ENCODE measurements around the gene NQO2. TPM values are rescaled to one million over a fixed set of nuclear protein-coding genes. Genes with fewer than 3 reads are reported as not detected.
"Not testable (repeated sequence)": the region's sequence is repeated elsewhere in the genome, so short reads cannot be mapped to it uniquely, and the experiment has no call there.

NQO2 gene
- total RNA-seq, 2 donors from 2014 or later: 32.7 to 47.3 TPM

DNA sequence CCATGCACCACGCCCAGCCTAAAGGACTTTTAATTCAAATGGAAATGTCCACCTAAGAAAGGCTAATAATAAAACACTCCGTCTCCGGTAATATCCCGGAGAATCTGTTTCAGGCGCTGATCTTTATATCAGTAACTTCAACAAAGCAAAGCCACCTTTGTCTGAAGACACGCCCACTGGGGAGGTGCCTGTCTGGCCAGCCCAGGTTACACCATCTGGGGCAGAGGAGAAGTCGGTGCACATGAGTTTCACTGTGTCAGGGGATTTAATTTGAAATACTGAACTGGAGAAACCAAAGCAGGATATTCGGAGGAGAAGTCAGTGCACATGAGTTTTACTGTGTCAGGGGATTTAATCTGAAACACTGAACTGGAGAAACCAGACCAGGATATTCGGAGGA, 37.7 kb upstream of the NQO2 start:
- ATAC-seq (replicated peaks in 1 of 2): no peak
- H3K4me1 Mint-ChIP-seq (ENCODE audit: low read depth): peaks cover 17% of the 10 kb centered on the region
- H3K27ac Mint-ChIP-seq: no peak overlapping the region

DNA sequence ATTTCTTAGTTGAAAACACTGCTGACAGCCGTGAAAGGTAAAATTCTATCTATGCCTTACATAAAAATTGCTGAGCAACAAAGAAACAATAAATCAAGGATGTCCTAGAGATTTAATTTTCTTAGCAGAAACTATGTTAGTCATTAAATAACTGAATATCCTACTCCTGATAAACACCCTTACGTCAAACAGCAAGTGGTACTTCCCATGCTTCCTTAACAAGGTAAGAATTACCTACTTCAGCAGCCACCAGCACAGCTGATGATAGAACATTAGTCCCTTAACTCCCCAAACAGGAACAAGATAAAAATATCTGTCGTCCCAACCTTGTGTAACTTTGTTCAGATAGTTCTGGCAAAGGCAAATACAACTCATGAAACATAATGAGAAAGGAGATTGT, 37.1 kb upstream of the NQO2 start:
- no peak overlapping the region for H3K27ac Mint-ChIP-seq
- H3K36me3 Mint-ChIP-seq (ENCODE audit: insufficient read depth in 2 of 2): no peaks in the 10 kb centered on the region
- H3K4me1 Mint-ChIP-seq (ENCODE audit: low read depth): peaks cover 21% of the 10 kb centered on the region
- no peaks in the 10 kb centered on the region for H3K27me3 Mint-ChIP-seq (ENCODE audit: low read depth)
- DNase-seq (no peak), ATAC-seq (replicated peaks in 1 of 2) (no peak)
- no peaks in the 10 kb centered on the region for H3K9me3 Mint-ChIP-seq
- no peak overlapping the region for H3K4me3 Mint-ChIP-seq

More for the DNA sequence above, 37.7 kb upstream of the NQO2 start:
- no peak for DNase-seq
- Mint-ChIP-seq H3K27me3 (ENCODE audit: low read depth) (no peaks in the 10 kb centered on the region), H3K36me3 (ENCODE audit: insufficient read depth in 2 of 2) (no peaks in the 10 kb centered on the region), H3K9me3 (no peaks in the 10 kb centered on the region), H3K4me3 (no peak overlapping the region)

DNA sequence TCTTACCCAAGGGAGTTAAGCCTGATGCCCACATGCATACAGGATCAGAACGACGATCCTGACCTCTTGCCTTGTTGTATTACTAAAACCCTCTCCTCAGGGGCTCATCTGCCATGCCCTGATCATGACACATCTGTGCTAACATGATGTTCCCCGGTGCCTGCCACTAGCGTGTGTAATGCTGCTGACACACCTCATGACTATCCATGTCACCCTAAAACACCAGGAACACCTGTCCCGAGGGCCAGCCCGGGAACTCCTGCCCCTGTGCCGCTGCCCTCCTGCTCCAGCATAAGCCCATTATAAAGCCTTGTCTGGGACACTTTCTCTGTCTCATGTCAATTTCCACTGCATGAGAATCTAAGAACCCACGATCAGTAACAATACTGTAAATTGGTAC, 35.9 kb upstream of the NQO2 start:
- H3K4me1 Mint-ChIP-seq (ENCODE audit: low read depth): peaks cover 17% of the 10 kb centered on the region
- H3K4me3 Mint-ChIP-seq: no peak overlapping the region
- H3K27me3 Mint-ChIP-seq (ENCODE audit: low read depth): no peaks in the 10 kb centered on the region
- H3K9me3 Mint-ChIP-seq: no peaks in the 10 kb centered on the region
- H3K27ac Mint-ChIP-seq: no peak overlapping the region
- no peak for ATAC-seq (replicated peaks in 1 of 2)
- no peak for DNase-seq
- peaks cover 0 to 2% of the 10 kb centered on the region in 2 donors for H3K36me3 Mint-ChIP-seq (ENCODE audit: insufficient read depth in 2 of 2)

DNA sequence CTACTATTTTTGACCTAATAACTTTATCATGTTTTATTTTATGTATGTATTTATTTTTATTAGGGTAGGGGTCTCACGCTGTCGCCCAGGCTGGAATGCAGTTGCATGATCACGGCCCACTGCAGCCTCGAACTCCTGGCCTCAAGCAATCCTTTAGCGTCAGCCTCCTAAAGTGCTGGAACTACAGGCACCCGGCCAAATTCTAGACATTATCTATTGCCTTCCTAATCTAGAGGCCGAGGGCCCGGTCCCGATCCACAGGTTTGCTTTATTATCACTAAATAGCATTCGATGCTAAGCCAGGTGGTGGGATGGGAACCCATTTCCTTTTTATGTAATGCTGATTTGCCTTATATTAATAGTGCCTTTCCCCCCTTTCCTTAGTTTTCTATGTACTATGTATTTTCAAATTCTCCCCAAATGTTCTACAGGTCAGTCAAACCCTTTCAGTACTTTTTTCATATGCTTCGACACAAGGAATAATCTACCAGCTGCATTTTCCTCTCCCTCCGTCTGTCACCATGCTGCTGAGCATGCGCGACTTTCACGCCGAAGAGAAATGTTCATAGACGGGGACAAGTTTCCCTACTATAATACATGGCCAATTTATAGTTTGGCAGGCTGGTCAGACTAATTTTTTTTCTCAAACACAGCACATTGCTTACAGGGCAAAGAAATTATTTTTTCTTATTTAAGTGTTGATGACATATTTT, 34.7 kb upstream of the NQO2 start:
- Mint-ChIP-seq H3K27ac (no peak overlapping the region), H3K27me3 (ENCODE audit: low read depth) (no peaks in the 10 kb centered on the region), H3K4me1 (ENCODE audit: low read depth) (peaks cover 22% of the 10 kb centered on the region), H3K4me3 (no peak overlapping the region), H3K9me3 (no peaks in the 10 kb centered on the region), H3K36me3 (ENCODE audit: insufficient read depth in 2 of 2) (peaks cover 0 to 2% of the 10 kb centered on the region in 2 donors)
- DNase-seq (no peak), ATAC-seq (replicated peaks in 1 of 2) (no peak)

DNA sequence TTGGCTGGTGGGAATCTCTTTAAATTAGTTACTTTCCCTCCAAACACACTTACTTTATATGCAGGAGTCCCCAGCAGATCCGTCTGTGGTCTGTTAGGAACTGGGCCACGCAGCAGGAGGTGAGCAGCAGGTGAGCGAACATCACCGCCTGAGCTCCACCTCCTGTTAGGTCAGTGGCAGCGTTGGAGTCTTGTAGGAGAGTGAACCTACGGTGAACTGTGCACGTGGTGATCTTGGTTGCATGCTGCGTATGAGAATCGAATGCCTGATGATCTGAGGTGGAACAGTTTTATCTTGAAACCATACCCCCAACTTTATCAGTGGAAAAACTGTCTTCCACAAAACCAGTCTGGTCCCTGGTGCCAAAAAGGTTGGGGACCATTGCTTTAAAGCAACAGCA, 33.3 kb upstream of the NQO2 start:
- ATAC-seq (replicated peaks in 1 of 2): no peak
- Mint-ChIP-seq H3K36me3 (ENCODE audit: insufficient read depth in 2 of 2) (peaks cover 2 to 4% of the 10 kb centered on the region in 2 donors), H3K9me3 (no peaks in the 10 kb centered on the region), H3K4me1 (ENCODE audit: low read depth) (peaks cover 28% of the 10 kb centered on the region), H3K27me3 (ENCODE audit: low read depth) (no peaks in the 10 kb centered on the region), H3K4me3 (no peak overlapping the region), H3K27ac (no peak overlapping the region)
- no peak for DNase-seq

DNA sequence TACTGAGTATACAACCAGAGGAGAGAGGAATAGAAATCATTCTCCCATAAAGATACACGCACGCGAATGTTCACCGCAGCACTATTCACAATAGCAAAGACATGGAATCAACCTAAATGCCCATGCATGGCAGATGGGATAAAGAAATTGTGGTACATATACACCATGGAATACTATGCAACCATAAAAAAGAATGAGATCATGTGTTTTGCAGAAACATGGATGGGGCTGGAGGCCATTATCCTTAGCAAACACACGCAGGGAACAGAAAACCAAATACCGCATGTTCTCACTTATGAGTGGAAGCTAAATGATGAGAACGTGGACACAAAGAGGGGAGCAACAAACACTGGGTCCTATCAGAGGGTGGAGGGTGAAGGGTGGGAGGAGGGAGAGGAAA, 31.8 kb upstream of the NQO2 start:
- H3K27ac Mint-ChIP-seq: no peak overlapping the region
- H3K4me1 Mint-ChIP-seq (ENCODE audit: low read depth): peaks cover 36% of the 10 kb centered on the region
- H3K36me3 Mint-ChIP-seq (ENCODE audit: insufficient read depth in 2 of 2): peaks cover 5 to 6% of the 10 kb centered on the region in 2 donors
- no peak for ATAC-seq (replicated peaks in 1 of 2)
- no peak overlapping the region for H3K4me3 Mint-ChIP-seq
- DNase-seq: no peak
- no peaks in the 10 kb centered on the region for H3K9me3 Mint-ChIP-seq
- H3K27me3 Mint-ChIP-seq (ENCODE audit: low read depth): no peaks in the 10 kb centered on the region

DNA sequence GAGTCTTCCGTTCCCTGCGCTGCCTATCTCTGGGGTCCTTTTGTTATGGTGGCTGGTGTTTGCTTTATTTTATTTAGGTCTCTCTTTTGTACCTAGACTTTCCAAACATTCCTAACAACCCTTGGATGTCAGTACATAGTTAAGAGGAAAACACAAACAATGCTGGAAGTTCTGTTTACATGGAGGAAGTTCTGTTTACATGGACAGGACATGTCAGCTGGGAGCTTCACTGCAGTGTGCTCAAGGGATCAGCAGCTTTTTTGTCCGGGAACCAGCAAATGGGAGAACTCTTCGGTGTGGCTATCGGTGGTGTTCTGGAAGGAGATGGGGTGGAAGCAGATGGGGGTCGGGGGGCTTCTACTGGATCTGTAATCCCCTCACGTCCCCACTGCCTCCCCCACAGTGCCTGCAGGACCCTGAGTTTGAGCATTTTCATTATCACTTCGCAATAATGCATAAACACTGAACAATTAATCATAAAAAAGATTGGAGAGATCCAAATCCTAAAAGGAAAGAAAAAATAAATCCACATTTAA, 31.0 kb upstream of the NQO2 start:
- ATAC-seq (replicated peaks in 1 of 2) (no peak), DNase-seq (no peak)
- Mint-ChIP-seq H3K36me3 (ENCODE audit: insufficient read depth in 2 of 2) (peaks cover 5 to 6% of the 10 kb centered on the region in 2 donors), H3K4me1 (ENCODE audit: low read depth) (peaks cover 39% of the 10 kb centered on the region), H3K27ac (peak overlapping the region; percentile 26), H3K4me3 (peak overlapping the region; percentile 5 to 34), H3K9me3 (no peaks in the 10 kb centered on the region), H3K27me3 (ENCODE audit: low read depth) (no peaks in the 10 kb centered on the region)

DNA sequence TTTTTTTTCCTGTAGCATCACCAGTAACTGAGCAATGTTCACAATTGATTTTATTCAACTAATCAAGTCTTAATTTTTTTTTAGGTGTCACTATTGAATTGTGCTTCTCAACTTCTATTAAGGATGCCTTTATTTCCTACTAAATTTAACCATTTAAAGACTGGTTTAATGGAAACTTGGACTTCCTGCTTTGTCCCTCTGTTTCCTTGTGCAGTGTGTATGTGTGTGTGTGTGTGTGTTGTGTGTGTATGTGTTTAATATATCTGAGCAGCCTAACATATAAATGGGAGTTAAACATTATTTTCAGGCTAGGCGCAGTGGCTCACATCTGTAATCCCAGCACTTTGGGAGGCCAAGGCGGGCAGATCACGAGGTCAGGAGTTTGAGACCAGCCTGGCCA, 30.1 kb upstream of the NQO2 start:
- H3K9me3 Mint-ChIP-seq: no peaks in the 10 kb centered on the region
- no peak for ATAC-seq (replicated peaks in 1 of 2)
- peak overlapping the region; percentile 4 to 51 for H3K4me3 Mint-ChIP-seq
- peaks cover 46% of the 10 kb centered on the region for H3K4me1 Mint-ChIP-seq (ENCODE audit: low read depth)
- no peak for DNase-seq
- H3K36me3 Mint-ChIP-seq (ENCODE audit: insufficient read depth in 2 of 2): peaks cover 5 to 6% of the 10 kb centered on the region in 2 donors
- H3K27me3 Mint-ChIP-seq (ENCODE audit: low read depth): no peaks in the 10 kb centered on the region
- no peak overlapping the region for H3K27ac Mint-ChIP-seq

DNA sequence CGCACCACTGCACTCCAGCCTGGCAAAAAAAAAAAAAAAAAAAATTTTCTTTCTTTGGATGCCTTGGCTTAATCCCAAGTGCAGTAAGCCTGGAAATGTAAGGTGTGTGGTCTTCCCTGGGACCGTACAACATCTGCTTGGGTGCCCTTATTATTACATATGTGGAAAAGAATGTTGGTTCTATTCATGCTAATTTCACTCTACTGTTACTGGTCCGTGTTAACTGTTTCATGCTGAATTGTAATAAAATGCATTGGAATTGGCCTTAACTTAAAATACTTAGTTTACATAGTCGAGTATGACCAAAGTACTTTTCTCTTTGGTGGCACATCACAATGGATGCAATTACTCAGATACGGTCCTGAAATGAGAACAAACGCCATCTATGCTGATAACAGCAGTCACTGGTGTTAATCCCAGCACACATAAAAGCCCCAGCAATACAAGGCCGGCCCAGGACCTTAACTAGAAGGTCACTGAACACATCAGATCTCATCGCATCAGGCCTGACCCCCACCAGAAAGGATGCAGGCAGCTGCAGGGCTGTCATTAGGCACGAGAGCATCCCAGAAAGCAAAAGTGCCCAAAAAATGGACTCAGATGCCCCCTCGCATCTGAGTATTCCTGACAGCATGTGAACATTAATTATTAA, 29.5 kb upstream of the NQO2 start:
- peaks cover 47% of the 10 kb centered on the region for H3K4me1 Mint-ChIP-seq (ENCODE audit: low read depth)
- ATAC-seq (replicated peaks in 1 of 2): peak in 1 of 2 donors; percentile 14
- DNase-seq: no peak
- peaks cover 5 to 6% of the 10 kb centered on the region in 2 donors for H3K36me3 Mint-ChIP-seq (ENCODE audit: insufficient read depth in 2 of 2)
- H3K27ac Mint-ChIP-seq: peak overlapping the region; percentile 89
- no peaks in the 10 kb centered on the region for H3K9me3 Mint-ChIP-seq
- H3K27me3 Mint-ChIP-seq (ENCODE audit: low read depth): no peaks in the 10 kb centered on the region
- peak overlapping the region; percentile 89 to 93 for H3K4me3 Mint-ChIP-seq

DNA sequence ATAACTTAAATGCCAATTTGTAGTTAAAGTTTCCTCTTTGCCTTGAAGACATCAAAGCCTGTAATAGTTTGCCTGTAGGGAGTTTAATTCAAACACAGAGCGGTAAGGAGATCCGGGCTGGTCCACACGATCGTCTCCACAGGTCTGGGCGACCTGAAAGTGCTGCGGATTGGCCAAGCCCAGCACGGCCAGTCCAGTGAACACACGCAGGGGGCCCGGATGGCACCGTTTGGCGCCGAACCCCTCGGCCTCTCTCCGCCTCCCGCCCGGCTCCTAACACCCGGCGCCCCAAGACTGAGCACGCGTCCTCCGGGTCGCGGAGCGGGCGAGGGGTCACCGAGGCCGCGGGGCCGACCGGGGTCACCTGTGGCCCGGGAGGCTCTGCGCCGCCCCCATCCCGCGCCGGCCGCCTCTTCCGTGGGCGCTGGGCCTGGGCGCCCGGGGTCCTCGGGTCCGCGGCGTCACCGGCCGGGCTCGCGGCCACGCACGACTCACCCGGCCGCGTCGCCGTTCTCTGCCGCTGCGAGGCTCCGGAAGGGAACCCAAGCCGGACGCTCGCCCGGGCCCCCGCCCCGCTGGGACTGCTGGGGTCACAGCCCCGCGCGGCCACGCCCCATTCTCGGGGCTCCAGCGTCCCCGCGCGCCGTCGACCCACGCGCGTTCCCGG, 28.8 kb upstream of the NQO2 start:
- Mint-ChIP-seq H3K27me3 (ENCODE audit: low read depth) (no peaks in the 10 kb centered on the region), H3K36me3 (ENCODE audit: insufficient read depth in 2 of 2) (peaks cover 5 to 6% of the 10 kb centered on the region in 2 donors), H3K4me3 (peak overlapping the region; percentile 89 to 93), H3K27ac (peak overlapping the region; percentile 89), H3K4me1 (ENCODE audit: low read depth) (peaks cover 51% of the 10 kb centered on the region), H3K9me3 (no peaks in the 10 kb centered on the region)
- DNase-seq (peak; percentile 73 to 82), ATAC-seq (replicated peaks in 1 of 2) (peak; percentile 87 to 88)

DNA sequence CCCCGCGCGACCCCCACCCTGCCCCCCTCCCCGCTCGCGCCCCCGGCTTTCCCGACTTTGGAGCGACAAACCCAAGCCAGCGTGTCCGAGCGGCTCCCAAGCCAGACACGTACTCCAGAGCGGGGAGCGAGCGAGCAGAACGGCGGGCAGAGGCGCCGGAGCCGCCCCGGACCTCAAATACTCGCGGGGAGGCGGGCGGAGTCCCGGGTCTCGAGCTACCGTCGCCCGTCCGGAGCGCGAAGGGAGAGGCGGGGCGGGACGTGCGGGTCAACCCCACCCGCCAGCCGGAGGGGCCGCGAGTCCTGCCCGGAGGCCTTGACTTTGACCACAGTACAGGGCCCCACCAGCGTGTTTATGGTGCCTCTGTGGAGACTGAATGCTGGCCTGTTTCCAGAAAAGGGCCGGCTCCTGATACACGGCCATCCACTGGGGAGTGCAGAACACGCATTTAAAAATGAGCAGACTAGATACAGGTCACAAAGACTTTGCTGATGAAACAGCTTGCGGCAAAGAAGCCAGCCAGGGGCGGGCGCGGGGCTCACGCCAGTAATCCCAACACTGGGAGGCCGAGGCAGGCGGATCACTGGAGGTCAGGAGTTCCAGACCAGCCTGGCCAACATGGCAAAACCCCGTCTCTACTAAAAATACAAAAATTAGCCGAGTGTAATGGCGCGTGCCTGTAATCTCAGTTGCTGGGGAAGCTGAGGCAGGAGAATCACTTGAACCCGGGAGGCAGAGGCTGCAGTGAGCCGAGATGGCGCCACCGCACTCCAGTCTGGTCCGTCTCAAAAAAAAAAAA, 28.1 kb upstream of the NQO2 start, which contains the start of gene SERPINB6:
TSS of gene SERPINB6 (minus strand) at position 148 of the 799 bp plus-strand sequence. CDS start 12,235 bp downstream, outside the sequence.
- DNase-seq: peak; percentile 61 to 68
- Mint-ChIP-seq H3K4me1 (ENCODE audit: low read depth) (peaks cover 51% of the 10 kb centered on the region), H3K36me3 (ENCODE audit: insufficient read depth in 2 of 2) (peaks cover 5 to 6% of the 10 kb centered on the region in 2 donors), H3K9me3 (no peaks in the 10 kb centered on the region), H3K27me3 (ENCODE audit: low read depth) (no peaks in the 10 kb centered on the region), H3K4me3 (peak within 1 kb of the TSS; percentile 89 to 93), H3K27ac (peak within 1 kb of the TSS; percentile 89)
- peak; percentile 70 to 76 for ATAC-seq (replicated peaks in 1 of 2)

DNA sequence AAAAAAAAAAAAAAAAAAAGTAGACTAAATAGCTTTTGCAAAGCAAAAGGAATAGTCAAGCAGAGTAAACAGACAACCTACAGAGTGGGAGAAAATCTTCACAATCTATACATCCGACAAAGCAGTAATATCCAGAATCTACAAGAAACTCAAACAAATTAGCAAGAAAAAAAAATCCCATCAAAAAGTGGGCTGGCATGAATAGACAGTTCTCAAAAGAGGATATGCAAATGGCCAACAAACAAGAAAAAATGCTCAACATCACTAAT, 27.5 kb upstream of the NQO2 start:
- peaks cover 54% of the 10 kb centered on the region for H3K4me1 Mint-ChIP-seq (ENCODE audit: low read depth)
- H3K36me3 Mint-ChIP-seq (ENCODE audit: insufficient read depth in 2 of 2); H3K27me3 Mint-ChIP-seq (ENCODE audit: low read depth); DNase-seq; H3K9me3 Mint-ChIP-seq; ATAC-seq (replicated peaks in 1 of 2): not testable (repeated sequence)
- H3K27ac Mint-ChIP-seq: peak overlapping the region; percentile 82
- peak overlapping the region; percentile 84 to 89 for H3K4me3 Mint-ChIP-seq

Data from activated T-cell treated with anti-CD3 and anti-CD28 coated beads, Interleukin-2, amount 50 U/mL, for 72 hours (primary cell).